Stimulated activated naive B cell treated with anti-CD40 and anti-IgM and Interleukin-4, amounts not matched to agents 10 μg/mL and 1 μg/mL and 100 μg/mL, for 72 hours (primary cell): ENCODE measurements around the gene MTO1.
"Not testable (repeated sequence)": the region's sequence is repeated elsewhere in the genome, so short reads cannot be mapped to it uniquely, and the experiment has no call there.

Experiments
- ATAC-seq, 2 donors: fragments of 150-1000 bp; cut with Tn5 transposase; replicated peaks; 2 replicates each; pipeline ENCODE4 v1.10.0; 2021; ENCODE audit warnings: moderate library complexity in 1 of 2
- DNase-seq: peaks from one replicate; pipeline ENCODE4 v3.0.0; 2021
- H3K27ac Mint-ChIP-seq: one replicate; pipeline ENCODE4 v1.8.0; 2022; ENCODE audit warnings: mild to moderate bottlenecking, mixed read lengths
- H3K27me3 Mint-ChIP-seq, 2 donors: one replicate each; pipeline ENCODE4 v1.8.0; 2022; ENCODE audit warnings: mixed read lengths in 2 of 2
- H3K36me3 Mint-ChIP-seq, 2 donors: one replicate each; pipeline ENCODE4 v1.8.0; 2022; ENCODE audit warnings: mixed read lengths in 2 of 2, mild to moderate bottlenecking in 1 of 2
- H3K4me1 Mint-ChIP-seq, 2 donors: one replicate each; pipeline ENCODE4 v1.8.0; 2022; ENCODE audit warnings: mixed read lengths in 2 of 2, mild to moderate bottlenecking in 1 of 2
- H3K4me3 Mint-ChIP-seq, 2 donors: one replicate each; pipeline ENCODE4 v1.8.0; 2022; ENCODE audit warnings: mild to moderate bottlenecking in 2 of 2, mixed read lengths in 2 of 2, moderate library complexity in 1 of 2
- H3K9me3 Mint-ChIP-seq, 2 donors: one replicate each; pipeline ENCODE4 v1.8.0; 2022; ENCODE audit warnings: mixed read lengths in 2 of 2, mild to moderate bottlenecking in 1 of 2

The MTO1 gene

GRCh38 chr6:73477407-73477806 lies 15.9 kb downstream of the MTO1 start:
- H3K36me3 Mint-ChIP-seq = peaks cover 26 to 32% of the 10 kb centered on the region in 2 donors
- H3K4me1 Mint-ChIP-seq = peaks cover under 1 to 10% of the 10 kb centered on the region in 2 donors
- H3K9me3 Mint-ChIP-seq = no peaks in the 10 kb centered on the region

GRCh38 chr6:73481969-73482368 lies 20.4 kb downstream of the MTO1 start:
- Mint-ChIP-seq H3K27me3 (no peaks in the 10 kb centered on the region), H3K4me1 (no peaks in the 10 kb centered on the region), H3K36me3 (peaks cover 15 to 30% of the 10 kb centered on the region in 2 donors), H3K27ac (no peak overlapping the region), H3K4me3 (no peak overlapping the region), H3K9me3 (no peaks in the 10 kb centered on the region)
- no peak for DNase-seq
- ATAC-seq = no peak

More at GRCh38 chr6:73477407-73477806, 15.9 kb downstream of the MTO1 start:
- H3K27me3 Mint-ChIP-seq = no peaks in the 10 kb centered on the region
- DNase-seq = no peak
- no peak for ATAC-seq
- no peak overlapping the region for H3K27ac Mint-ChIP-seq
- no peak overlapping the region for H3K4me3 Mint-ChIP-seq

GRCh38 chr6:73484438-73484837 lies 22.9 kb downstream of the MTO1 start:
- no peaks in the 10 kb centered on the region for H3K27me3 Mint-ChIP-seq
- H3K9me3 Mint-ChIP-seq = no peaks in the 10 kb centered on the region
- DNase-seq = no peak
- no peak for ATAC-seq
- H3K4me3 Mint-ChIP-seq = no peak overlapping the region
- H3K27ac Mint-ChIP-seq = no peak overlapping the region
- H3K36me3 Mint-ChIP-seq = peaks cover 25 to 38% of the 10 kb centered on the region in 2 donors
- H3K4me1 Mint-ChIP-seq = no peaks in the 10 kb centered on the region

GRCh38 chr6:73487473-73487872 lies 25.9 kb downstream of the MTO1 start:
- Mint-ChIP-seq H3K4me3 (no peak overlapping the region), H3K27ac (peak overlapping the region; percentile 82), H3K36me3 (peaks cover 37 to 47% of the 10 kb centered on the region in 2 donors), H3K27me3 (no peaks in the 10 kb centered on the region), H3K9me3 (no peaks in the 10 kb centered on the region), H3K4me1 (no peaks in the 10 kb centered on the region)
- ATAC-seq (no peak), DNase-seq (no peak)

GRCh38 chr6:73491377-73491776 lies 29.8 kb downstream of the MTO1 start:
- ATAC-seq (no peak), DNase-seq (no peak)
- no peaks in the 10 kb centered on the region for H3K9me3 Mint-ChIP-seq
- H3K36me3 Mint-ChIP-seq = peaks cover 41 to 47% of the 10 kb centered on the region in 2 donors
- H3K4me3 Mint-ChIP-seq = no peak overlapping the region
- peak overlapping the region; percentile 34 for H3K27ac Mint-ChIP-seq
- H3K4me1 Mint-ChIP-seq = no peaks in the 10 kb centered on the region
- H3K27me3 Mint-ChIP-seq = no peaks in the 10 kb centered on the region

- no peak for DNase-seq
- no peaks in the 10 kb centered on the region for H3K4me1 Mint-ChIP-seq
- H3K4me3 Mint-ChIP-seq = no peak overlapping the region
- no peaks in the 10 kb centered on the region for H3K9me3 Mint-ChIP-seq
- ATAC-seq = no peak
- H3K27me3 Mint-ChIP-seq = no peaks in the 10 kb centered on the region
- peaks cover 18 to 24% of the 10 kb centered on the region in 2 donors for H3K36me3 Mint-ChIP-seq
- no peak overlapping the region for H3K27ac Mint-ChIP-seq
Measured at GRCh38 chr6:73497915-73498314, 36.4 kb downstream of the MTO1 start.

DNA sequence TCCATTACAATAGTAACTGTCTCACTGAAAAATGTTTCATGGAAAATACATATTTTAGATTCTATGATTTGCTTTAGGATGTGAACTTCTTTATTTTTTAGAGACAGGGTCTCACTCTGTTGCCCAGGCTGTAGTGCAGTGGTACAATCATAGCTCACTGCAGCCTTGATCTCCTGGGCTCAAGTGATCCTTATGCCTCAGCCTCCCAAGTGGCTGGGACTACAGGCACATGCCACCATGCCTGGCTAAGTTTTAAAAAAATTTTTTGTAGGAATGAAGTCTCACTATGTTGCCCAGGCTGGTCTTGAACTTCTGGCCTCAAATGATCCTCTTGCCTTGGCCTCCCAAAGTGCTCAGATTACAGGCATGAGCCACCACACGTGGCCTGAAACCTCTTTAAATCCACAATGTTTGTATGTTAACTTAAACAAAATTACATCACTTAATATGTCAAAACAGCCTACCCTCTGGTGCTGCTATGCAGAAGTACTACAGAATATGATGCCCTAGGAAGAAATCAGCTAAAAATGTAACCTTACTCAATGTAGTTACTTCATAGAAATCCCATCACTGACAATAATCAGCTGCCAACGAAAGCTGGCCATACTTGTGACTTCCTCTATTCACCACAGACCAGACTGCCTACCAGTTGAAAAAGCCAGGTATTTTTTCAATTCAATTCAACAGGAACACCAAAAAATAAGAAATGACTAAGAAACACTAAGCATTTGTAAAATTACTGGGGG lies 41.7 kb downstream of the MTO1 start:
- H3K27me3 Mint-ChIP-seq = no peaks in the 10 kb centered on the region
- no peak overlapping the region for H3K4me3 Mint-ChIP-seq
- peak overlapping the region; percentile 42 for H3K27ac Mint-ChIP-seq
- H3K4me1 Mint-ChIP-seq = no peaks in the 10 kb centered on the region
- peaks cover 18 to 31% of the 10 kb centered on the region in 2 donors for H3K36me3 Mint-ChIP-seq
- ATAC-seq = no peak
- DNase-seq = no peak
- no peaks in the 10 kb centered on the region for H3K9me3 Mint-ChIP-seq

DNA sequence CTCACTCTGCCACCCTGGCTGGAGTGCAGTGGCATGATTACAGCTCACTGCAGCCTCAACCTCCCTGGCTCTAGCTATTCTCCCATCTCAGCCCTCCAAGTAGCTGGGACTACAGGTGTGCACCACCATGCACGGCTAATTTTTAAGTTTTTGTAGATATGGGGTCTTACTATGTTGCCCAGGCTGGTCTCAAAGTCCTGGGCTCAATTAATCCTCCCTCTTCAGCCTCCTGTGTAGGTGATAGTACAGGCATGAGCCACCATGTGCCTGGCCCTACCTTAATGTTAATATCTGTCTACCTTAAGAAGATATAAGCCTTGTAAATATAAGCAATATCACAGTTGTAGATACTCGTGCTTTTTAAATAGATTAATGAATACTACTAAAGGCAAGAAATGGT lies 42.6 kb downstream of the MTO1 start:
- no peaks in the 10 kb centered on the region for H3K4me1 Mint-ChIP-seq
- peaks cover 18 to 31% of the 10 kb centered on the region in 2 donors for H3K36me3 Mint-ChIP-seq
- no peaks in the 10 kb centered on the region for H3K27me3 Mint-ChIP-seq
- DNase-seq = no peak
- no peaks in the 10 kb centered on the region for H3K9me3 Mint-ChIP-seq
- H3K27ac Mint-ChIP-seq = peak overlapping the region; percentile 1
- ATAC-seq = no peak
- H3K4me3 Mint-ChIP-seq = no peak overlapping the region

DNA sequence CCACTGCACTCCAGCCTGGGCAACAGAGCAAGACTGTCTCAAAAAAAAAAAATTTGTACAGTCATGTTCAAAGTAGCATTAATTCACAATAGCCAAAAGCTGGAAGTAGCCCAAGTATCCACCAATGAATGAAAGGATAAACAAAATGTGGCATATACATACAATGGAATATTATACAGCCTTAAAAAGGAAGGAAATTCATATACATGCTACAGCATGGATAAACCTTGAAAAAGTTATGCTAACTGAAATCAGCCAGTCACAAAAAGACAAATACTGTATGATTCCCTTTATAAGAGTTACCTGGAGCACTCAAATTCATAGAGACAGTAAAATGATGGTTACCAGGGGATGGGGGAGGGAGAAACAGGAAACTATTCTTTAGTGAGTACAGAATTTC lies 43.6 kb downstream of the MTO1 start:
- ATAC-seq (no peak), DNase-seq (no peak)
- Mint-ChIP-seq H3K36me3 (peaks cover 18 to 34% of the 10 kb centered on the region in 2 donors), H3K27ac (no peak overlapping the region), H3K4me3 (no peak overlapping the region), H3K4me1 (peaks cover 4 to 5% of the 10 kb centered on the region in 2 donors), H3K27me3 (no peaks in the 10 kb centered on the region), H3K9me3 (no peaks in the 10 kb centered on the region)

- H3K27me3 Mint-ChIP-seq, H3K4me1 Mint-ChIP-seq, H3K9me3 Mint-ChIP-seq, H3K4me3 Mint-ChIP-seq, ATAC-seq, DNase-seq: not testable (repeated sequence)
- Mint-ChIP-seq H3K36me3 (peaks cover 16 to 31% of the 10 kb centered on the region in 2 donors), H3K27ac (peak overlapping the region; percentile 65)
Measured at GRCh38 chr6:73505705-73506104, 44.2 kb downstream of the MTO1 start.

- Mint-ChIP-seq H3K4me1 (peaks cover 4 to 12% of the 10 kb centered on the region in 2 donors), H3K4me3 (no peak overlapping the region), H3K36me3 (peaks cover 16 to 31% of the 10 kb centered on the region in 2 donors), H3K27ac (peak overlapping the region; percentile 65), H3K27me3 (no peaks in the 10 kb centered on the region), H3K9me3 (no peaks in the 10 kb centered on the region)
- ATAC-seq = no peak
- DNase-seq = no peak
Measured at GRCh38 chr6:73506246-73506645, 44.7 kb downstream of the MTO1 start.

- Mint-ChIP-seq H3K27me3 (no peaks in the 10 kb centered on the region), H3K36me3 (peaks cover 18 to 33% of the 10 kb centered on the region in 2 donors), H3K27ac (no peak overlapping the region), H3K9me3 (no peaks in the 10 kb centered on the region), H3K4me1 (peaks cover 14 to 25% of the 10 kb centered on the region in 2 donors), H3K4me3 (no peak overlapping the region)
- ATAC-seq = no peak
- DNase-seq = no peak
Measured at GRCh38 chr6:73508776-73509175, 47.2 kb downstream of the MTO1 start.

DNA sequence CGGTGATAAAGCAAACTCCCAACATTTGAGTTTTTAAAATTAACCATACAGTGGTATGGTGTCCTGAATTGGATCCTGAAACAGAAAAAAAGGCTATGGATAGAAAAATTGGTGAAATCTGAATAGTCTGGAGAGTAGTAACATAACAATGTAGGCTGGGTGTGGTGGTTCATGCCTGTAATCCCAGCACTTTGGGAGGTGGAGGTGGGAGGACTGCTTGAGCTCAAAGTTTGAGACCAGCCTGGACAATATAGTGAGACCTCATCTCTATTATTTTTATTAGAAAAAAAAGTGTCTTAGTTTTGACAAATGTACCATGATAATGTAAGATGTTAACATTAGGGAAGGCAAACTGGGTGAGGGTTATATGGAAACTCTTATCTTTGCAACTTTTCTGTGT lies 48.3 kb downstream of the MTO1 start:
- Mint-ChIP-seq H3K27ac (peak overlapping the region; percentile 22), H3K27me3 (no peaks in the 10 kb centered on the region), H3K4me3 (no peak overlapping the region), H3K9me3 (no peaks in the 10 kb centered on the region), H3K4me1 (peaks cover 18 to 29% of the 10 kb centered on the region in 2 donors), H3K36me3 (peaks cover 24 to 28% of the 10 kb centered on the region in 2 donors)
- no peak for ATAC-seq
- DNase-seq = no peak

DNA sequence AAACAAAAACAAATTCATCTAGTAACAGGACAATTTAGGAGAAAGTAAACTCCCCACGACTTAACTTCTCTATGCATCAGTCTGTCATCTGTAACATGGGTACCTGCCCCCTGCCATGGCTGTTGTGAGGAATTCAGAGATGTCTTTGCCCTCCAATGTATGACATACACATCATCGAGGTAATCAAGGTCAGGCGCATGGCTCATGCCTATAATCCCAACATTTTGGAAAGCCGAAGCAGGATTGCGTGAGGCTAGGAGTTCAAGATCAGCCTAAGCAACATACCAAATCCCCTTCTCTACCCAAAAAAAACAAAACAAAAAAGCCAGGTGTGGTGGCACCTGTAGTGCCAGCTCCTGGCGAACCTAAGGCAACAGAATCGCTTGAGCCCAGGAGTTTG lies 50.3 kb downstream of the MTO1 start:
- DNase-seq = no peak
- H3K4me3 Mint-ChIP-seq = no peak overlapping the region
- no peaks in the 10 kb centered on the region for H3K27me3 Mint-ChIP-seq
- peak overlapping the region; percentile 67 for H3K27ac Mint-ChIP-seq
- peaks cover 29 to 48% of the 10 kb centered on the region in 2 donors for H3K4me1 Mint-ChIP-seq
- H3K9me3 Mint-ChIP-seq = no peaks in the 10 kb centered on the region
- peaks cover 23 to 37% of the 10 kb centered on the region in 2 donors for H3K36me3 Mint-ChIP-seq
- ATAC-seq = no peak

DNA sequence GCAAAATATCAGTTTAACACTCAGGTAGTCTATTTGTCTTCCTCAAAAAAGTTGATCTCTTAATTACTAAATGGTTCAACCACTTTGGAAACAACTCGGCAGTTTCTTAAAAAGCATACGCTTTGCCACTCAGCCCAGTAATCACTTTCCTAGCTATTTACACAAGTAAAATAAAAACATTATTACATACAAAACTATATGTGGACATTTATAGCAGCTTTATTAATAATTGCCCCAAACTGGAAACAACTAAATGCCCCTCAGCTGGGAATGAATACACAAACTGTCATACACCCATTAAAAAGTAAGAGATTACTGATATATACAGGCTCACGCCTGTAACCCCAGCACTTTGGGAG lies 51.9 kb downstream of the MTO1 start:
- H3K27me3 Mint-ChIP-seq = no peaks in the 10 kb centered on the region
- peaks cover 36 to 51% of the 10 kb centered on the region in 2 donors for H3K36me3 Mint-ChIP-seq
- peaks cover 35 to 57% of the 10 kb centered on the region in 2 donors for H3K4me1 Mint-ChIP-seq
- peak overlapping the region; percentile 8 to 10 for H3K4me3 Mint-ChIP-seq
- ATAC-seq (peak; percentile 1 to 3), DNase-seq (no peak)
- H3K27ac Mint-ChIP-seq = peak overlapping the region; percentile 100
- no peaks in the 10 kb centered on the region for H3K9me3 Mint-ChIP-seq
